ENCODE data around the gene TMEM19.

TMEM19 gene

DNA sequence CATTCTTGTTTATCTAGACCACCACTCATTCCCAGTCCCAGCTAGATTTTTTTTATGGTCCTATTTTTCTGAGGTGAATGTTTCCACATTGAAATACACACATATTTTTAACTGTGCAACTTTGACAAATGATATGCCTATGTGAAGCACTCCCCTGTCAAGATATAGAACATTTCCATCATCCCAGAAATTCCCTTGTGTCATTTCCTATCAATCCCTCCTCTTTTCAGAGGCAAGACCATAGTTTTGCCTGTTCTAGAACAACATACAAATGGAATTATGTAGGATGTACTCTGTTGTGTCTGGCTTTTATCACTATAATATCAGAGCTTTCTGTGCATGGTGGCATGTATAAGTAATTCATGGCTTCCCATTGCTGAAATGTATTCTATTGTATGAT is 32.7 kb downstream of the TMEM19 start:
- DNase-seq (ENCODE audit: low read depth in 2 of 2), result no peak

- no peak for DNase-seq (ENCODE audit: low read depth in 2 of 2)
Observed at GRCh38 chr12:71719647-71720370, 33.9 kb downstream of the TMEM19 start.

GRCh38 chr12:71721783-71722505 is 36.1 kb downstream of the TMEM19 start:
- DNase-seq (ENCODE audit: low read depth in 2 of 2), result no peak

DNA sequence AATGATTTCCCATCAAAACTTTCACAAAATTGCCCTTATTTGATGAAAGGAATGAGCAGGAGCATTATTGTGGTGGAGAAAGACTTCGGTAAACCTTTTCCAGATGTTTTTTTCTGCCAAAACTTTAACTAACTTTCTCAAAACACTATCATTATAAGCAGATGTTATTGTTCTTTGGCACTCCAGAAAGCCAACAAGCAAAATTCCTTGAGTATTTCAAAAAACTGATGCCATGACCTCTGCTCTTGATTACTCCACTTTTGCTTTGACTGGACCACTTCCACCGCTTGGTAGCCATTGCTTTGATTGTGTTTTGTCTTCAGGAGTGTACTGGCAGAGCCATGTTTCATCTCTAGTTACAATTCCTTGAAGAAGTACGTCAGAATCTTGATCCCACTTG is 39.1 kb downstream of the TMEM19 start:
- no peak for DNase-seq (ENCODE audit: low read depth in 2 of 2)

DNA sequence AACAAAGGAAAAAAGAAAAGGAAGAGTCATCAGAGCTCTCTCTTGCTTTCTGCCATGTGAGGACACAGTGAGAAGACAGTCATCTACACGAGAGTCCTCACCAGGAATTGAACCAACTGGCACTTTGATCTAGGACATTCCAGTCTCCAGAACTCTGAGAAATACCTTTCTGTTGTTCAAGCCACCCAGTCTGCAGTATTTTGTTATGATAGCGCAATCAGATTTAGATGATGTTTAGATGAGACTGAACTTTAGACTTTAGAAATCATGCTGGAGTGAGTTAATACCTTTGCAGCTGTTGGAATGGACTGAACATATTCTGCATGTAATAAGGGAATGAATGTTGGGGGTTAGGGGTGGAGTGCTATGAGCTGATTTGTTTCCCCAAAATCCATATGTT is 40.7 kb downstream of the TMEM19 start:
- DNase-seq (ENCODE audit: low read depth in 2 of 2), result no peak

GRCh38 chr12:71727958-71728357 is 42.1 kb downstream of the TMEM19 start:
- no peak for DNase-seq (ENCODE audit: low read depth in 2 of 2)

DNA sequence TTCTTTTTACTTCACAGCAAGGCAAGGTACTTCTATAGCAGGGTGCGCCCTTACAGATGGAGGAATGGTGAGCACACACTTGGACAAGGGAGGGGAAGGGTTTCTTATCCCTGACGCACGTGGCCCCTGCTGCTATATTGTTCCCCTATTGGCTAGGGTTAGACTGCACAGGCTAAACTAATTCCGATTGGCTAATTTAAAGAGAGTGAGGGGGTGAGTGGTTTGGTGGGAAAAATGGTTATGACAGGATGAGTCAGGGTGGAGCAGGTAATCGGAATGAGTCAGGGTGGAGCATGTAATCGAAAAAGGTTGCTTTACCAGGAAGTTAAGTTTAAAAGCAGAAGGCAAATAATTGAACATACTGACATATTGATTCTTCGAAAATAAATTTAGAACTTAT is 45.1 kb downstream of the TMEM19 start:
- no peak for DNase-seq (ENCODE audit: low read depth in 2 of 2)

- no peak for DNase-seq (ENCODE audit: low read depth in 2 of 2)
Observed at GRCh38 chr12:71731439-71732356, 45.8 kb downstream of the TMEM19 start.

GRCh38 chr12:71732357-71732712 is 46.5 kb downstream of the TMEM19 start:
- no peak for DNase-seq (ENCODE audit: low read depth in 2 of 2)

- DNase-seq (ENCODE audit: low read depth in 2 of 2), result no peak
Observed at GRCh38 chr12:71737197-71737596, 51.3 kb downstream of the TMEM19 start.

DNA sequence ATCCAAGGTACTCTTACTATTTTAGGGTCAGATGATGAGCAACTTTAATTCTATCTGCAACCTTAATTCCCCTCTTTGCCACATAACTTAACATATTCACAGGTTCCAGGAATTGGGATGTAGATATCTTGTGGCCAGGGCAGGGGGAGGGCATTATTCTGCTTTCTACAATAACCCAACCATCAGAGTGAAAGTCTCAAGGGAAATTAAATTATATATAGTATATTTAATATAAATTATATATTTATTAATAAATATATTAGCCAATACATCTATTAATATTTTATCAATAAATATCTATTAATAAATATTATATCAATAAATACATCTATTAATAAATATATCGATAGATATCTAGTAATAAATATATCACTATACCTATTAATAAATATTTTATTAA is 57.1 kb downstream of the TMEM19 start:
- DNase-seq (ENCODE audit: low read depth in 2 of 2), result no peak

DNA sequence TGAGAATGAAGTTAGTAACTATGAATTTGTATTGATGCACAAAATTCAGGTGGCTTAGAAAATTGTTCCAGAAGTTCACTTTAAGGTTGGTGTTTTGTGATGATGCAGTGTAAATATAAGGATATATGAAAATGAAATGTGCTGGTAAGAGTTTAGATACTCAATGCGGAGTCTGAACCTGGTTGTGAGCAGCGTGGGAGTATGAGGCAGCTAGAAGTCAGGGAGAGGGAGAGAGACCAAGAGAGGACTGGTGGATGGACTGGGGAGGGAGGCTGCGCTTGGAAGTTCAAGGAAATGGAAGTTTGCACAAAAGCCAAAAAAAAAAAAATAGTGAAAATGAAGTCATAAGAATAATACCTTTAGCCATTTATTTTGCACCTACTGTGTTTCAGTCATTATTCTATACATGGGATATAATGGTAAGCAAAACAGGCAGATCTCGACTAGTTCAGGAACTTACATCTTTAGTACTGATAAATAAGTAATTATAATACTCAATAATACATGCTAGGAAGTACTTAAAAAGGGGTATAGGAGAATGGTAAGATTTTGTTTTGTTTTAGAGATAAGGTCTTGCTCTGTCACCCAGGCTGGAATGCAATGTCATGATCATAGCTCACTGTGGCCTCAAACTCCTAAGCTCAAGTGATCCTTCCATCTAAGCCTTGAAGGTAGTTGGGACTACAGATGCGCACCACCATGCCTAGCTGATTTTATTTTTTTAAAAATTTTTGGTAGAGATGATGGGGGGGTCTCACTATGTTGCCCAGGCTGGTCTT is 58.8 kb downstream of the TMEM19 start:
- DNase-seq (ENCODE audit: low read depth in 2 of 2), result no peak

DNA sequence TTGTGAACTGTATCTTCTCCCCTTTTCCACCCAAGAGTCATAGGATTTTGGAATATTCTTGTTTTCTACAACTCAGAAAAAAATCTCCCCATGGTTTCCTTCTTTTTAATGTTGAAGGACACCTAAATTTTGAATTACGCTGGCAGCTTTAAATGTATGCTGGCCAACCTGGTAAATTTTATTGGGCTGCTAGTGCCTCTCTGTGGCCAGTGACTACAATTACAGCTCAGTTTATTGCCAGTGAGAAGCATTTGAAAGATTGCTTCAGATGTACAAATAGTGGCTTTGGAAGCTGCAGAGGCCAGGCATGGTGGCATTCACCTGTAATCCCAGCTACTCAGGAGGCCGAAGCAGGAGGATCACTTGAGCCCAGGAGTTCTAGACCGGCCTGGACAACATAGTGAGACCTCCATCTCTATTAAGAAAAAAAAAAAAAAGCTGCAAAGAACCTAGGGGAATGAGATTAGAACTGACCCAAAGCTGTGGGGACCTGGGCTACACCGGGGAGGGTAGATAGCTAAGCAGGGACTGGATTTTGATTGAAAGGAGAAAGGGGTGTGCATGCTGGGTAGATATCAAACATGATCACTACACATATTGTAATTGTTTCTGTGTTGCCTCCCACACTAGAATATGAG is 61.2 kb downstream of the TMEM19 start:
- peak in 1 of 2 donors; percentile 24 for DNase-seq (ENCODE audit: low read depth in 2 of 2)

DNA sequence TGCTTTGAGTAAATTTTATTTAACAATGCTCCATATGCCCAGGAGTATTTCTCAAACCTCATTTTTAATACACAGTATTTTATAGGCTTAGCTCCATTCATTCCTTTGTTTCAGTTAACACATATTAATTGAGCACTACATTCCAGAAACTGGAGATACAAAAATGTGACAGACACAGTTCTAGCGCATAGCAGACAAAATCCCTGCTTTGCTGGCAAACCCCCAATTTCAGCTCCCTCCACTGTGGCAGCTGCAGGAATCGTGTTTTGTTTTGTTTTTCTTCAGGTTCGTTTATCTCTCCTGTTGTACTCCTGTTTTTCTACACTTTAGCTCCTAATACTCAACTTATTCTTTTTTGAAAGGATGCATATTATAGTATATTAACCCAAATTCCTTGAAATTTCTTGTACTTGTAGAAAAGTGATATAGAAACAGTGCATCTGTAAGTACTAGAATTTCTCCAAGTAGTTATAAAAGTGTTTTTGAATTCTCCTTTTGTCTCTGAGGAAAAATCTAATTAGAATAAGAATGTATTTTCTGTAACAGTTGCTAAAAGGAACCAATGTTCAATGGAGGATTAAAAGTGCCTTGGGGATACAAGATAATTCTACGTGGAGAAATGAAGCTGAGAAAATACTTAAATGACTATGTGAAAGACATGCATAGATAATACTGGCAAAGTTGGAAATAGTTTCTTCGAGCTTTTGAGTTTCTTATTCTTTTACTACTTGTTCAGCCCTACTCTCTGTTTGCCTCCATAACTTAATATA is 62.4 kb downstream of the TMEM19 start:
- DNase-seq (ENCODE audit: low read depth in 2 of 2), result no peak

- no peak for DNase-seq (ENCODE audit: low read depth in 2 of 2)
Observed at GRCh38 chr12:71749666-71750065, 63.8 kb downstream of the TMEM19 start.

GRCh38 chr12:71752891-71753290 is 67.0 kb downstream of the TMEM19 start:
- no peak for DNase-seq (ENCODE audit: low read depth in 2 of 2)

All from activated CD8-positive, alpha-beta memory T cell treated with anti-CD3 and anti-CD28 coated beads for 4 hours (primary cell).